ENCODE data around the gene SHC3.

SHC3 gene

GRCh38 chr9:89006996-89007967 is 171.3 kb downstream of the SHC3 start:
- DNase-seq (no peak), ATAC-seq (ENCODE audit: insufficient read depth, low read depth) (no peak)
- no peaks in the 10 kb centered on the region for H3K9me3 ChIP-seq (ENCODE audit: insufficient read depth, low read length, severe bottlenecking)
- H3K4me1 ChIP-seq (ENCODE audit: insufficient read depth, low read length): no peaks in the 10 kb centered on the region
- TF ChIP-seq CTCF (IDR thresholded peaks at IDR 0.05; ENCODE audit: borderline replicate concordance, extremely low read depth, low read length, poor library complexity, severe bottlenecking): no peak
- no peak for TF ChIP-seq EZH2 (IDR thresholded peaks at IDR 0.05; ENCODE audit: borderline replicate concordance, low read depth, low read length, severe bottlenecking)
- H3K36me3 ChIP-seq (ENCODE audit: insufficient read depth, low read length): no peaks in the 10 kb centered on the region
- H3K9ac ChIP-seq (ENCODE audit: low read depth, low read length): no peak overlapping the region
- no peak overlapping the region for H3K27ac ChIP-seq (ENCODE audit: low read length)
- H4K20me1 ChIP-seq (ENCODE audit: insufficient read depth, low read length): no peaks in the 10 kb centered on the region
- no peaks in the 10 kb centered on the region for H3K27me3 ChIP-seq (ENCODE audit: insufficient read depth, low read length, poor library complexity)
- no peak overlapping the region for H2AFZ ChIP-seq (ENCODE audit: low read depth, low read length)
- no peaks in the 10 kb centered on the region for H3K79me2 ChIP-seq (ENCODE audit: insufficient read depth, low read length)
- H3K4me3 ChIP-seq (ENCODE audit: low read depth in 1 of 2, low read length in 2 of 2): no peak overlapping the region
- H3K4me2 ChIP-seq (ENCODE audit: insufficient read depth, low read length): no peak overlapping the region

GRCh38 chr9:89006267-89006666 is 172.4 kb downstream of the SHC3 start:
- no peak overlapping the region for H2AFZ ChIP-seq (ENCODE audit: low read depth, low read length)
- H3K79me2 ChIP-seq (ENCODE audit: insufficient read depth, low read length): no peaks in the 10 kb centered on the region
- TF ChIP-seq CTCF (IDR thresholded peaks at IDR 0.05; ENCODE audit: borderline replicate concordance, extremely low read depth, low read length, poor library complexity, severe bottlenecking) (no peak), EZH2 (IDR thresholded peaks at IDR 0.05; ENCODE audit: borderline replicate concordance, low read depth, low read length, severe bottlenecking) (no peak)
- no peaks in the 10 kb centered on the region for H4K20me1 ChIP-seq (ENCODE audit: insufficient read depth, low read length)
- no peak for ATAC-seq (ENCODE audit: insufficient read depth, low read depth)
- no peak overlapping the region for H3K9ac ChIP-seq (ENCODE audit: low read depth, low read length)
- H3K4me3 ChIP-seq (ENCODE audit: low read depth in 1 of 2, low read length in 2 of 2): no peak overlapping the region
- DNase-seq: no peak
- peaks cover 3% of the 10 kb centered on the region for H3K4me1 ChIP-seq (ENCODE audit: insufficient read depth, low read length)
- H3K27me3 ChIP-seq (ENCODE audit: insufficient read depth, low read length, poor library complexity): no peaks in the 10 kb centered on the region
- no peaks in the 10 kb centered on the region for H3K36me3 ChIP-seq (ENCODE audit: insufficient read depth, low read length)
- no peak overlapping the region for H3K4me2 ChIP-seq (ENCODE audit: insufficient read depth, low read length)
- no peak overlapping the region for H3K27ac ChIP-seq (ENCODE audit: low read length)
- H3K9me3 ChIP-seq (ENCODE audit: insufficient read depth, low read length, severe bottlenecking): no peaks in the 10 kb centered on the region

GRCh38 chr9:89005323-89005722 is 173.3 kb downstream of the SHC3 start:
- TF ChIP-seq EZH2 (IDR thresholded peaks at IDR 0.05; ENCODE audit: borderline replicate concordance, low read depth, low read length, severe bottlenecking) (no peak), CTCF (IDR thresholded peaks at IDR 0.05; ENCODE audit: borderline replicate concordance, extremely low read depth, low read length, poor library complexity, severe bottlenecking) (no peak)
- no peaks in the 10 kb centered on the region for H3K36me3 ChIP-seq (ENCODE audit: insufficient read depth, low read length)
- no peak for ATAC-seq (ENCODE audit: insufficient read depth, low read depth)
- H3K9ac ChIP-seq (ENCODE audit: low read depth, low read length): no peak overlapping the region
- no peak overlapping the region for H2AFZ ChIP-seq (ENCODE audit: low read depth, low read length)
- no peak overlapping the region for H3K27ac ChIP-seq (ENCODE audit: low read length)
- no peak overlapping the region for H3K4me2 ChIP-seq (ENCODE audit: insufficient read depth, low read length)
- no peaks in the 10 kb centered on the region for H3K27me3 ChIP-seq (ENCODE audit: insufficient read depth, low read length, poor library complexity)
- H3K79me2 ChIP-seq (ENCODE audit: insufficient read depth, low read length): no peaks in the 10 kb centered on the region
- H3K4me1 ChIP-seq (ENCODE audit: insufficient read depth, low read length): peaks cover 10% of the 10 kb centered on the region
- H3K9me3 ChIP-seq (ENCODE audit: insufficient read depth, low read length, severe bottlenecking): no peaks in the 10 kb centered on the region
- no peaks in the 10 kb centered on the region for H4K20me1 ChIP-seq (ENCODE audit: insufficient read depth, low read length)
- no peak for DNase-seq
- no peak overlapping the region for H3K4me3 ChIP-seq (ENCODE audit: low read depth in 1 of 2, low read length in 2 of 2)

Data from DND-41 (cell line).